GM21526 (cell line): ENCODE measurements around the gene RPS17.

Experiments
- ATAC-seq: cut with Tn5 transposase; IDR thresholded peaks from one replicate; pipeline ENCODE4 v1.9.1; 2021; ENCODE audit warnings: moderate library complexity; ENCODE audit not compliant: unreplicated experiment, low FRiP score

Gene RPS17

DNA sequence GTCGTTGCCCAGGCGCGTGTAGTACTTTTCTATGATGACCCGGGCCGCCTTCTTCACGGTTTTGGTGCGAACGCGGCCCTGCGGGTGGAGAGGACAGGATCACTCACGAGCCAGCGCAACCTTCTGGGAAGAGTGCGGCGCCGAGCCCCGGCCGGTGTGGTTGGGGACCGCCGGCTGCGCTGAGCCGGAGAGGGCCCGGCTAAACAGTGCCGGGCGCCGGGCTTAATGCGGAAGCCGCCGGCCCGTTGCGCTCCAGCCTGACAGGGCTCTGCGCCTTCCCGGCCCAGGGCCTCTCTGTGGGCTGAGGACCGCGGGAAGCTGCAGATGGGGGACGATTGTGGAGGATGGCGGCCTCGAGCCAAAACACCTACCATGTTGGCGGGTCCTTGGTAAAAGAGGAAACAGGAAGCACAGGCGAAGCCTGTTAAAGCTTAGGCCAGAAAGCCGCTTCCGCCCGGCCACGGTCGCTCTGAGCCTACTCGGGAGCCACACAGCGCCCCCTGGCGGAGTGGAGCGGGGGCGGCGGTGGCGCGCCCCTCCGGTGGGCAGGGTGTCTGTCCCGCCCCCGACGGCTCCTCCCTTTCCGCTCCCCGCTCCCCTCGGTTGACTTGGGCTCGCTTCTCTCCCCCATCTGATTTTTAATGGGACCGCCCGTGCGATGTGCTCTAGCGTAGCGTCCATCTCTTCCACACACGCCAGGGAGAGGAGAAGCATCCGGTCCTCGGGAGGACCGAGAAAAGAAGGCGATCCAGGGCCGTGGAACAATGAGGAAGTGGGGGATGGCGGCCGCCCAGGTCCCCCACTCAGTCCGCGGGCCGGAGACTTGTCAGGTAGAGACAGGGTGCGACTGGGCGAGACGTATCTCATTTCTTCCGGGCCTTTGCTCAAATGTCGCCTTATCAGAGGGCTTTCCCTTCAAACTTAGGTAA, at the start of gene RPS17:
TSS of gene RPS17 (minus strand) at position 403 of the 929 bp plus-strand sequence. CDS start at position 374, 29 bp downstream.
- ATAC-seq: peak; percentile 90

DNA sequence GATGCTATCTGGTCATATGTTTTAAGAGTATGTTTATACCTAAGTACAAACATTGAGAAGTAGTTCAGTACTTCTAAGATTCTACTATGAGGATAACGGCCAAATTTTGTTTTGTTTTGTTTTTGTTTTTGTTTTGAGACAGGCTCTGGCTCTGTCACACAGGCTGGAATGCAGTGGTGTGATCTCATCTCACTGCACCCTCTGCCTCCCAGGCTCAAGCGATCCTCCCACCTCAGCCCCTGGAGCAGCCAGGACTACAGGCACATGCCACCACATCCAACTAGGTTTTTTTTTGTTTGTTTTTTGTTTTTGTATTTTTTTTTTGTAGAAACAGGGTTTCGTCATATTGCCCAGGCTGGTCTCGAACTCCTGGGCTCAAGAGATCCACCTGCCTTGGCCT, 47.5 kb upstream of the RPS17 start:
- no peak for ATAC-seq

DNA sequence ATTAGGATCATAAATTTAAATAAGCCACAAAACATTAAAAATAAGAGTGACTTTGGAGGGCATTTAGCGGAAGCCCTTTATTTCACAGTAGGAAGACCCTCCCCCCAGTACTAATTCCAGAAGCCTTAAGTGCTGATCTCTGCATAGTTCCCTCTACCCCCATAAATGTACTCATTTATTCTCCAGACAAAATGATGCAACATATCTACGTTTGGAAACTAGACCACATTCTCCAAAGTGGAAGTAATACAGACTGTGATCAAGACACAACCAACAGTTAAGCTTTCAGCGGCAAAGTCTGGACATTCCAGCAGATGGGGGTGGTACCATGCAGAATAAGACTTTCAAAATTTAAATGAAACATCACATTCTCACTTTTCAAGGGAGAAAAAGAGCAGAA, 44.8 kb upstream of the RPS17 start:
- no peak for ATAC-seq

DNA sequence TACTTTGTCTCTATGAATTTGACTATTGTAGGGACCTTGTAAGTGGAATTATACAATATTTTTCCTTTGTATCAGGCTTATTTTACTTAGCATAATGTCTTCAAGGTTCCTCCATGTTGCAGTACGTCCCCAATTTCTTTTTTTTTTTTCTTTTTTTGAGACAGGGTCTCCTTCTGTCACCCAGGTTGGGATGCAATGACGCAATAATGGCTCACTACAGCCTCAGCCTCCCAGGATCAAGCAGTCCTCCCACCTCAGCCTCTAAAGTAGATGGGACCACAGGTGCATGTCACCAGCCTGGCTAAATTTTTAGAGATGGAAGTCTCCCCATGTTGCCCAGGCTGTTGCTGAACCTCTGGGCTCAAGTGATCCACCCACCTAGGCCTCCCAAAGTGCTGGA, 40.5 kb upstream of the RPS17 start:
- ATAC-seq: no peak

DNA sequence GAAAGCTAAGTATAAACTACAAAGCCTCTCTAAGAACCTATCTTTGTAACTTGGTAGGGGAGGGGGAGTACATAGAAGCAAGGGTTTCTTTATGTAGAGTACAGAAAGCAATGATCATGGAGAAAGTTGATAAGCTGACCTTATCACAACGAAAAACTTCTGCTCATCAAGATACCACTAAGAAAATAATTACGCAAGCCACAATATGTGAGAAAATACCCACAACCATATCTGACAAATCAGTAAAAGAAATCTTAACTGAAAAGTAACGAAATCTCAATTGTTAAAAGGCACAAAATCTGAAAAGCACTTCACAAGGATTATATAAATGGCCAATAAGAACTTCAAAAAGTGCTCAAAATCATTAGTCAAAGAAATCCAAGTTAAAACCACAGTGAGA, 35.1 kb upstream of the RPS17 start:
- ATAC-seq: no peak

DNA sequence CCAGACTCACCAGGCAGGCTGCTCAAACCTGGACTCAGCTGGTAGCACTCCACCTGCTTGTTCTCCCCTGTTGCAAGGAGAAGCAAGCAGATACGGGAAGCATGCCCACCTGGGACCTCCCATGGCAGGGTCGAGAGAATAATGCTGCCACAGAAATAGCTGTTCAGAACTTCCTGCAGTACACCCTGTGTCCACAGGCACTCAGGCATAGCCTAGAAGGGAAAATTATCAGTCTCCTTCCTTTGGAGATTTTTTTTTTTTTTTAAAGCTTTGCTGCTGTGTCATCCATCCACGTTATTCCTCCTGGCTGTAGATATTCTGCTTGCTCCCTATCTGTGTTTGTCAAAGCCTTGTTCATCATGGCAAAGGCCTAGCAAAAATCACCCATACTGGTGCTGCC, 32.7 kb upstream of the RPS17 start:
- no peak for ATAC-seq

DNA sequence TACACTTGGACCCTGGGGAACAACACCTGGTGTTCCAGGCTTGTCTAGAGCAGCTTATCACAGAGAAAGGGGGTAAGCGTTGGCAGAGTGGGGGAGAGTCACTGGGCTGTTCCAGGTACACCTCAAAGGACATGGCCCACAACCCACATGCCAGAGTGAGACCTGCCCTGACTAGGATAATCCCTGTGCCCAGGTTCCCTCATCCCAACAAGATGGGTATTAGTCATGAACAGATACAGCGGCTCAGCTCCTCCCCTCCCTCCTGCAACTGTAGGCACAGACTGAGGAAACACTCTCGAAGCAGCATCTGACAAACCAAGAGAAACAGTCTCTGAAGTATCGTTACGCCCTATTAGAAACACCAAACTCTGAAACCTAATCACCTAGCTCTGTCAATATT, 32.1 kb upstream of the RPS17 start:
- no peak for ATAC-seq

DNA sequence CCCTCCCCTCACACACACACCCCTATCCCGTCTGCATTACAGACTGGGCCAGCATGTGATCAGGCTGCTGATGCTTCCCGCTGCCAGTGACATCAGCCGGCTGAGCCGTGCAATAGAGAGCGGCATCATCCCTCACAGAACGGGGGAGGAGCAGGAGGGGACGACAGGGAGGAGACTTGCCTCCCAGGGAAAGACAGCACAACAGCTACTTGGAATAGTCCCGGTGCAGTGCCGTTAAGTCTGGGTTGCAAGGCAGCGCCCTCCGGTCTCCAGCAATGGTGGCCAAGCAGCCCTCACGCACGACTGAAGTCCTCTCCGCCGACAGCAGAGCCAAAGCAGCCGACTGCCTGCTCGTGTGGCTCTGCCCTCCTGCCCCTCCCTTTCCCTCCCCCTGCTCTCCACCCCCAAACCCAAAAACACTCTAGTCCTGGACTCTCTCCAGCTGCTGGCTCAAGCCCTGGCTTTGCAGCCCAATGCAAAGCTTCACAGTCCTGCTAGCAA, 31.5 kb upstream of the RPS17 start:
- no peak for ATAC-seq

DNA sequence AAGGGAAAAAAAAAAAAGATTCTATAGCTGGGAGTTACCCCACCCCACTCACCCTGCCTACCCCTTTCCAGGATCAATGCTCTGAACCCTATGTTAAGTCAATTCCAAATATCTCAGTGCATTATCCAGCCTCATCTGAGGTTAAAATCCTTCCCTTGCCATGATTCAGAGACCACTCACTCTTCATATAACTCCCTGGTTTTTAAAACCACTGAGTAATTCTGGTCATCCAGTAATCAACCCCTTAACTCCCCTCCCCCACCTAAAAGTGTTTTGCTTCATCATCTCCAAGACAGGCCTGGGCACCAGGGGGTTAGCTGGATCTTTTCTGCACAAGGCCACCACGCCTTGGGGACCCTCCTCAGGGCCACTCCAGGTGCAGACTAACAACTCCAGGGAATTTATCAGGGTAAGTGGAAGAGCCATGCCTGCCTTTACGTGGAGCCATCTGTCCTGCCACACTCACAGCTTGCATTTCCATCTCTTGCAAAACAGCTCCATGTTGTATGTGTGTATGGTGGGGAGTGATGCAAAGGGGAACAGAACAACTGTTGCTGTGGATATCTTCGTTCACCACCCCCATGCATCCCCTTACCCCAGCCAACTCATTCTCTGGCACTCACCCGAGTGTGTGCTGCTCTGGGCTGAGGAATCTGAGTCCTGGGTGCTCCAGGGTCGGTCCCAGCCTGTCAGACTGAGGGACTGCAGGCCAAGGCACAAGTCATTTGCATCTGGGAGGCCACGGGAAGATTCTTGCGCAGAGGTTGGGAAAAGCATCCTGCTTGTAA, 30.7 kb upstream of the RPS17 start:
- ATAC-seq: no peak

DNA sequence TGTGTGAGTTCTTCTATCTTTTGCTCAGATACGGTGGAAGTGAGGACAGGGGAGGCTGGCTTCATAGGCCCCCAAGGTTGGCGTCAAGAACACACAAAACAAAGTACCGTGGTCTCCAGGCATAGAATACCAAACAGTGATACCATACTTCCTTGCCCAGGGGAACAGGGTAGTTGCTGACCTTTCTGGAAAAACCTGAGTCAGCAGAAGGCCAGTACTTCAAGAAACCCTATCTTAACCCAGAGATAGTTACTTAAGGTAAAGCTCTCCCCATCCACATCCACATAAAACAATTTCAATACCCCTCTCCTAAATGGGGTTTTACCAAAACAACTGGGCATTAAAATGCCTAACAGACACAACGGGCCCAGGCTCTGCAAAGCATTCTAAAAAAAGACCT, 29.6 kb upstream of the RPS17 start:
- no peak for ATAC-seq

DNA sequence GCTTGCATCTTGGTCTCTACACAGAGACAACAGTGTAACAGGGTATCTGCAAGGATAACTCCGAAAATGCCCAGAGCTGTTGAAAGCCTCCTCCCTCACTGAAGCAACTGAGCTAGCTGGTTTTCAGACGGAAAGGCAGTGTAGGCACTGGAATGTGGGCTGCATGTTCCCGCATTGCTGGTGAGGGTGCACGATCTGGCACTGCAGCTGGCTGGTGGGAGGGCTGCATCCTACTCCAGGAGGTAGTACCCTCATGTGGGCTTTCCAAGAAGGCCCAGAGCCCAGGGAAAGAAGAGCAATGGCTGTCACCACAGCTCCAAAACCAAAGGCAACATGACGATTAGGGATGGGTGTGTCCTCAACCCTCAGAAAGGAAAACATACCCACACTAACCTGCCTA, 28.7 kb upstream of the RPS17 start:
- no peak for ATAC-seq

DNA sequence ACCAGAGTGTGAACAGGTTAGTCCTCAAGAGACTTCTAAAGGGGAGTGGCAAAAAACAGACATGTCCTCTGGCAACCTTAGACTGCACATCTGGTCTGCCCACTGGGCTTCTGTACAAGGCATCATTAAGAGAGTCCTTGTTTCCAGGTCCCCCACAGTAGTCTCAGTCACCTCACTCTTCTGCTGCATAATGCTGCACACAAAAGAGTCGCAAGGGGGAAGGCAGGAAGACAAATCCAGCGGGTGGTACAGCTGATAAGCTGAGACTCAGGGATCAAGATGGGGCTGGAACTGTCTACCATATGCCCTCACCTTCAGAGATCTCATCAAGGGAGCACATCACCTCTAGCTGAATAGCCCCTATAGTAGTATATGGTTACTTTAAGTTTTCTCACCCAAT, 27.4 kb upstream of the RPS17 start:
- ATAC-seq: no peak

DNA sequence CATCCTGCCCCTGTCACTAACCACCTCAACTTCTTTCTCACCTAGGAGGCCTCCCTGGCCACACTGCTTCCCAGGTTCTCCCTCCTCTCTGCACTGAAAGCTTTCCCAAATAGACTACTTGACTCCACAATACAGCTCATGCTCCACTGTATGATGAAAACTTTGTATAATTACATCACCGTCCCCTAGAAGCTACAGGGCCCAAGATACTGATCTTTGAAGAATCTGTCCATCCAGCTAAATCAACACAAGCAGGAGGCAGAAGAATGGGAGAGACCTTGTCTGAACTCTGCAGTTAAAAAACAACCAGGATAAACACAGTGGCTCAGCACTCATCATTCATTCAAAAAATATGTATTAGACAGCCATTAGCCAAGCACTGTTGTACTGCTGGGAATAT, 26.4 kb upstream of the RPS17 start:
- ATAC-seq: no peak

DNA sequence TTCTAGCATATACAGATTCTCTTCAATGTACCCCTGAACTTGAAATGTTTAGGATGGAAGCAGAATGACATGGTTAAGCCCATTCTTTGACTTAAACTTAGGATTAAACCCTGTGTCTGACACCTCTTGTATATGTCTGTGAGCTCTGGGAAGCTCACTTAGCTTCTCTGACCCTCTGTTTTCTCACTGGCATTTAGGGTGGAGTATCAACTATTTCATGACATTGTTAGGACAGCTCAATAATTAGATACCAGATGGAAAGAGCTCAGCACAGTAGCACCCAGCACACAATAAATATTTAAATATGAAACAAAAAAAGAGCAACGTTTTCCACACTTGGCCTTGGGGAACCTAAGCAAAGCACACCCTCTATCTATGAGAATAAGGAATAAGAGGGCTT, 18.2 kb upstream of the RPS17 start:
- no peak for ATAC-seq

DNA sequence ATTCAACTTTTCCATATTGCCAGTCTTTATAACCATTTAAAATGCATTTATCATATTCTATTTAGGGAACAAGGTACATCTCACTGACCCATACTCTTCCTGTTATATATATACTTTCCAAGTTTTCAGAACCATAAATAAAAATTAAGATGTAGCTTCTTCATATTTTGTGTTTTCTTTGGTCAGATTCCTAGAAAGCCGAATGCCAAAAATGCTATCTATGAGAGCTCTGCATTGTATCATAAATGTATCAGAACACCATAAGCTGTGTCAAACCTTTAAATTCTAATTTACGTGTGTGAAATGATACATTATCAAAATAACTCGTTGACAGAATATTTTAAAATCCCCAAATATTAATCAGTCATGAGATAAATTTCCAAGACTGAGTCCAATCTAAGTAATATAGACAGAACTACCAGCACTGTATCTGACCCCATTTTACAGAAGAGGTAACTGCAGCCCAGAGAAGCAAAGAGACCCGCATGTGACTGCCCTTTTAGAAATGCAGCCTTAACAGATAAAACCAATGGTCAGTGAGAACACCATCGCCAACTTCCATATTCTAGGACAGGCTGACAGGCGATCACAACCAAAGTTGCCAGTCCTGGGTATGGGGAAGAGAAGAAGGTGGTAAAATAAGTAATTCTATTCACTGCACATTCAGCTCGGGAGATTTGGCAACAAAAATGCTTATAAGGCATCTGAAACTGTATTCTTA, 16.2 kb upstream of the RPS17 start:
- no peak for ATAC-seq

DNA sequence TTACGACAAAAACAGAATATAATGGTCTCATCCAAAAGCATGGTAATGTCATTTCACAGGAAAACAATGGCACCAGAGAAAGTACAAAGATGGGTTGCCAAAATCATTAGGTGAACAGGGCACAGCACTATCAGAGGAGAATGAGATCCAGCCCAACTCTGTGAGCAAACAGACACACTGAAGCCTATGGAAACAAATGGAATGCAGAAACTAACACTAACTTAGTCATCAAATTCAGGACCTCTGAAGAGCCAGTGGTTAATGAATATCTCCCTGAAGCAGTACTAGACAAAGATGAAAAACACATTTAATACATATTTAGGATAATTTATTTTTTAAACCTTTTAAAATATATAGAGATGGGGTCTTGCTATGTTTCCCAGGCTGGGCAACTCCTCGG, 14.6 kb upstream of the RPS17 start:
- ATAC-seq: no peak

DNA sequence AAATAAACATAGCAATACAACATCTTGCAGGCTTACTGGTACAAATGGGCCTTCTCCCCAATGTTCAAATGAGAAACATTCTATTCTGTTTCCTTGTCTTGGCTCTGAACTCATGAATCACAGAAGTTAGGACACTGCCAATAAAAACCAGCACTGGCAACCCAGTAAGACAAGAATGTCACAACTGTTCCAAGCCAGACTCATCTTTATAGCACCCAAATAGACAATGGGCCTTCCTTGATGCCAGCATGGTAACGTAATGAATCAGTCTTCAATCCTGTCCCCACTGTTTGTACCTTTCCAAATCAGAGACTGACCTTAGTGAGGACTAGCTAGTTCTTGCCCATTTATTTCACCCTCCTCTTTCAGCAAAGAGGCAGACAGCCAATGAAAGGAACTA, 14.1 kb upstream of the RPS17 start:
- ATAC-seq: no peak

DNA sequence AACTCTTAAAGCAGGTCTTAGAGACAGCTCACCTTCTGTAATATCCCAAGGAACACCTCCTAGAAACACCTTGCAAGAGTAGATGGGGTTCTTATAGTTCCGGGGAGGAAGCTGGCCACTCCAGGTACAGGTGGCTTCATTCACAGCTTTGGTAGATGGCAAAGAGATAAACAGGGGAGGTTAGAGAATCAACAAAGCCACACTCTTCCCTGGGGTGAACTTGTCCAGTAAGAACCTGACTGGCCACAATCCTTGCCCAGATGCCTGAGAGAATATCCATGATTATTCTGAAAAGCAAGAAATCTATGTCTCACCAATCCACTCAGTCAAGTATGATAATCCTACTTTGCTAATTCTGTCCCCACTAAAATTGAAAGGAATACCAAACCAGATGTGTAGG, 13.6 kb upstream of the RPS17 start:
- ATAC-seq: no peak

DNA sequence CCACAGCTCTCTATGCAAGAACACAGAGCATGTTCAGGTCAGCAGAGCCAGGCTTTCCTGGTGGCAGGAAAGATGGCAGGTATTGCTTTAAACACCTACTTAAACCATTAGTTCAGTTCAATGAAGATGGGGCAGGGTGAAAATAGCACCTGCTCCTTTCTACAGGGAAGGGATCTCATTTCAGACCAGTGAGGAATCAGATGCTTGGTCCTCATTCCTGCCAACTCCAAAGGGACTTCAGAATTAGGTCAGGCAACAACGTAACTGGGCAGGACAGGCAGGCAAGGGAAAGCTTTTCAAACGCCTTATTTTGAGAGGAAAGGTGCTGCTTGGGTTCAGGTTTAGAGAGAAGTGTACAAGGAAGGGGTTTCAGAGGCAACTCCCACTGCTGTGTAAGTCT, 12.6 kb upstream of the RPS17 start:
- no peak for ATAC-seq

DNA sequence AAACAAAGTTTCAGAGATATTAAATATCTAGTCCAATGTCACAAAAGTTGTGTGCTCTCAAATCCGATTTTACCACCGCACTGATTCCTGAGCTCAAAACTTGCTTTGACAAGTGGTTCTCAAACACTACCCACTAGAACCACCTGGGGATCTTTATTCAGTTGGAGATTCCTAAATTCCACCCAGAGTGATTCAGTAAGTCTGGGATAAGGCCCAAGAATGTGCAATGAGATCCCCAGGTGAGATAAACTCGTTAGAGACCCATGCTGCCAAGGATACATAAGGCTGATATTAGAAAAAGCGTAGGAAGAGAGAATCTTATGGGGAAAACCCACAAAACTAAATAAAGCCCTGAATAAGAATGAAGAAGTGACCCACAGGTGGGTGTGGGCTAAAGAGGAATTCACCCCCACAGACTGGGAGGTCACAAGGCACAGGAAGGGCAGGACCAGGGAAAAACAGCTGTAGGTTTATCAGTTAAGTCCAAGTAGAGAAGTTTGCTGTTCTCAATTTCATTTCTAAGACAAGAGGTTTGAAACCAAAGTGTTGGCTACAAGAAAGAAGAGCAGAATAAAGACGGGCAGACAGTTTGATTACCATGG, 11.5 kb upstream of the RPS17 start:
- ATAC-seq: no peak
